ENCODE measurements around the gene FLNB.
"Not testable (repeated sequence)": the region's sequence is repeated elsewhere in the genome, so short reads cannot be mapped to it uniquely, and the experiment has no call there.

The FLNB gene

DNA sequence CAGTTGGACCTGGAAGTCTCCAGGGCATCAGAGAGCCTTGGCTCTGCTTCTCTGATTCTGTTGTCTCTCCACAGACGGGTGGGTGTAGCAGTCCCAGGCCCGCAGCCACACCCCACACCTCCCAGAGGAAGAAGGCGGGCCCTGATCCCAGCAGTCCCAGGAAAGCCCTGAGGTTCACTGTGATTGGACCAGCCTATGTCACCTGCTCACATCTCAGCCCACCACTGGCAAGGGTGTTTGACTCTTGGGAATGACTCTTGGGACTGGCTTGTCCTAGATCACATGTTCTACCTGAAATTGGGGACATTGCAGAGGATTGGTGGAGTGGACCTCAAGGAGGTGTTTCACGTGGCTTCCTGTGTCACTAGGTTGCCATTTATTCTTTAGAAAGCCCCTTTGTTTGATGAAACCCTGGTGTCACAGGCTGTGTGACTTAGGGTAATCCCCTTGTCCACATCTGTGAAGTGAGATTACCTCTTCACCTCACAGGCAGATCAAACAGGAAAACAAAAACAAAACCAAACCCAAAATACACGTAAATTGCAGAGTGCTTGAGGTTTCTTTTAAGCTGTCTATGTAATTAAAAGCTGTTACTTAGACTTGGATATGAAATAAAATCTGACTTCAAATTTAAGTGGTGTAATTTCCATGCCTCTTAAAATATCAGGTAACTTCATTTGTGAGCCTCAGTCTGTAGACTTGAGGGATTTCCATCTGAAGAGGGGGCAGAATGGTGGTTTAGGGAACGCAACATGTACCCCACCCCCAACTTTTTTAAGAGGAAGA is 26.7 kb downstream of the FLNB start:
- peak; percentile 54 for DNase-seq

DNA sequence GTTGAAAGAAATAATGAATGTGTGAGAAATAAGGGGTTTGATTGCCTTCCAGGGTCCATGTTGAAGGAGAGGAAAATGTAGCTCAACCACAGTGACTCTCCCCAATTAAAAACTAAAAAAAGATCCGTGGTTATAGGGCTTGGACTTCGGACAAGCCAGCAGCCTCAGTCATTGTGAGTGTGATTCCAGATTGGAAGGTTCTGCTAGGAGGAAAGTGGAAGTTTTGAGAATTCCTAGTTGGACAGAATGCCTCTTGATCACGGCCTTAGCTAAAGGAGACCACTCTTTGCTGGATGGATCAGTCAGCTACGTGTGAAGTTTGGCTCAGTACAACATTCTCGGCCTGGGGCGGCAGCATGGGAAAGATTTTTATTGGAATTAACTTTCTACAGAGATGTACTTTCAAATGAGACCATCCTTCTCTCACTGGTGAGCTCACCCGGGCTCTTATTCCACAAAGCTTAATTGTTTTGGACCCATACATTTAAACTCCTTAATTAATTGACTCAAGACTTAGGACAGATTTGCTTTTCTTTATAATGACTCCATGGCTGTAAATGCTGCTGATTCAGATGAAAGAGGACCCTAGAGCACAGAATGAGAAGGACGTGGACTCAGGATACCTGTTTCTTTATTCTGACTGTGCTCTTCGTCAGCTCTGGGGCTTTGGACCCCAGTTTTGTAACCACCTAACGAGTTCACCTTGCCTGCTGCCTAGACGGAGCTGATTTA is 27.5 kb downstream of the FLNB start:
- no peak for DNase-seq

- peak; percentile 0 for DNase-seq
Observed at GRCh38 chr3:58036293-58037032, 28.2 kb downstream of the FLNB start.

- no peak for DNase-seq
Observed at GRCh38 chr3:58037141-58037910, 29.1 kb downstream of the FLNB start.

DNA sequence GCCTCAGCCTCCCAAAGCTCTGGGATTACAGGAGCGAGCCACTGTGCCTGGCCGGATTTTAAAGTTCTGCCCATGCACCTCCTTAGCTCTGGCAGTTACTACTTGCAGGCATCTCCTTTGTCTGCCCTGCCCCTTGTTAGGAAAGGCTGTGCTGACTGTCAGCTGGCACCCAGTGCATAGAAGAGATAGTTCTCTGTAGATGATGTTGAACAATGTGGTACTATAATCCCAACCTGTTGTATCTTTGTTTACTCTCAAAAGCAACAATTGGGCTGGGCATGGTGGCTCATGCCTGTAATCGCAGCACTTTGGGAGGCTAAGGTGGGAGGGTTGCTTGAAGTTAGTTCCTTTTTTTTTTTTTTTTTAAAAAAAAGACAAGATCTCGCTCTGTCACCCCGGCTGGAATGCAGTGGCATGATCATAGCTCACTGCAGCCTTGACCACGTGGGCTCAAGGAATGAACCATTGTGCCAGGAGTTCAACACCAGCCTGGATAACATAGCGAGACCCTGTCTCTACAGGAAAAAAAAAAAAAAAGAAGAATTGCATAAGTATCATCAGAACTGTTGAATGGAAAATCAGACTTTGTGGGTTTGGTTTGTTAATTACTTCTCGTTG is 30.6 kb downstream of the FLNB start:
- peak; percentile 2 for DNase-seq

GRCh38 chr3:58039601-58040000 is 31.4 kb downstream of the FLNB start:
- DNase-seq, result no peak

DNA sequence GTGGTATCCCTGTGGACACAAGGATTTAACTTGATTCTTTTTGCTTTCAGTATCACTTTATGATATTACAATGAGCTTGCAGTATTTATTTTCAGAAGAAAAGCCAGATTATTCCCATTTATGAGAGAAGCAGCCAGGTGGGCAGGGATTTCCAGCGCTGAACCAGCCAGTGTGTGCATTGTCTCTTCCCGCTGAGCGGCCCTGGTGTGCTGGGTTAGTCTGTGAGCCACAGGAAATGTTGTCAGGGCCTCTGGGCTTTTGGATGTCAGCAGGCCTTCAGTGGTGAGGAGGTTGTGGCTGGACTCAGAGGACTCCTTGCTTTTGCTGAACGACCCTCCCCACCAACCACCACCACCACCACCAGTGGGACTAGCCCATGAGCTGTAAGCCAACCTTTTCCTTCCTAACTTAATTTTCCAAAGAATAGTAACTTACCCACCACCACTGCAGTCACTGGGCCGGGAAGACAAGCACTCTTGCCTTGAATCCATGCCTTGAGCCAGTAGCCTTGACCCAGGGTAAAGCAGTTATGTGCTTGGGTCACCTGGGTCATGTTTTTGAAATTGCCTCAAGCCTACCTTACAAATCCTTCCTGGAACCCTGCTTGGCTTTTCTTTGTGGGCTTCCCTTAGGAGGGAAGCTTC is 33.1 kb downstream of the FLNB start:
- DNase-seq, result peak; percentile 46

DNA sequence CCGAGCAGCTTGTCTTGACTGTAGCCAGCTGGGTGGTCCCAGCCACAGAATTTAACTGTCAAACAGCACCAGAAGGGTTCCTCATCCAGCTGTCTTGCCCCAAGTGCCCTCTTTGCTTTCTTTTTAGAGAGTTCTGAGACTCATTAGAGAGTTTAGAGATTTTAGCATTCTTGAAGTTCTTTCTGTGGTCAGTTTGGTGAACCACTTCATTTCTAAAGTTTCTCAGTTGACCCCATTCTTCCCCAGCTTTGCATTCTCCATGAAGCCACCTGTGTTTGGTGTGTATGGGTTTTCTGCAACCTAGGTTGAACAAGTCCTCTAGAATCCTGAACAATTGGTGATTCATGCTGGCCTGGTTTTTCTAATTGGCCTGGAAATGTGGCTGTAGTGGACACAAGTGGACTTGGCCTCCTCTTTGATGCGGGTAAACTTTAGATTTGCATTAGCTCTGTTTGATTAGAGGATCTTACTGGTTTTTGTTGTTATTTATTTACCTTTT is 33.7 kb downstream of the FLNB start:
- DNase-seq, result peak; percentile 30

DNA sequence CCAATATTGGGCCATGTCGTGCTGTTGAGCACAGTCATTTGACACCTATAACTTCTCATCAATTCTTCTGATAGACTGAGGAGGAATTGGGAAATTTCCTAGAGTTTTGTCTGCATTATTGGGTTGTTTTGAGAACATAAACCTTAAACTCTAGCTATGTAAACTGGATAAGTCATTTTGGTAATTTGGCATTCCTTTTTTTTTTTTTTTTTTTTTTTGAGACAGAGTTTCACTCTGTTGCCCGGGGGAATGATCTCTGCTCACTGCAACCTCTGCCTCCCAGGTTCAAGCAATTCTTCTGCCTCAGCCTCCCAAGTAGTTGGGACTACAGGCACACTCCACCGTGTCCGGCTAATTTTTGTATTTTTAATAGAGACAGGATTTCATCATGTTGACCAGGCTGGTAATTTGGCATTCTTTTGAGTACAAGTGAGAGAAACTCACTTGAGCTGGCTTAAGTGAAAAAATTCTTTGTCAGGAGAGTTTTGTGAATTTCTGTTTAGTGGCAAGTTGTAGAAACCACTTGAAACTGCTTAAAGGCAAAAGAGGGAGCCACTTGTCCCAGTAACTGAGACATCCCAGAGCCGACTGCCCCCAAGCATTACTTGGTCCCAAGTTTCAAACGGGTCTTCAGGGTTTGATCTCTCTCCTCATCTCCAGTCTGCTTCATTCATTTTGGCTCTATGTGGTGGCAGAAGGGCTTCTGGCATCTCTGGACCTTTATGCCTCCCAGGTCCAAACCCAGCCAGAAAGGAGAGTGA is 34.9 kb downstream of the FLNB start:
- no peak for DNase-seq

GRCh38 chr3:58043933-58044332 is 35.7 kb downstream of the FLNB start:
- DNase-seq, result peak; percentile 11

GRCh38 chr3:58044691-58045483 is 36.7 kb downstream of the FLNB start:
- DNase-seq, result no peak

DNA sequence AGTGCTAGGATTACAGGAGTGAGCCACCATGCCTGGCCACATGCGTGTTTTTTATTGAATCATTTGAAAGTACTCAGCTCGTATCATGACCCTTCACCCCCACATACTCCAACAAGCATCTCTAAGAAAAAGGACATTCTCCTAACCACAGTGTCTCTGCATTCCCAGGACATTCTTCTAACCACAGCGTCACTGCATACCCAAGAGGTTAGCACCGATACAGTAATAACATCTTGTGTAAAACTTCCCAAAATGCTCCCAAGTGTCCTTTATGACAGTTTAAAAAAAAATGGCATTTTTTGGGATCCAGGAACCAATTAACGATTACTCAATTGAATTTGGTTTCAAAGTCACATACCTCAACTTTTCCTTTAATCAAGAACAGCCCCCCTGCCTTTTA is 39.6 kb downstream of the FLNB start:
- no peak for DNase-seq

DNA sequence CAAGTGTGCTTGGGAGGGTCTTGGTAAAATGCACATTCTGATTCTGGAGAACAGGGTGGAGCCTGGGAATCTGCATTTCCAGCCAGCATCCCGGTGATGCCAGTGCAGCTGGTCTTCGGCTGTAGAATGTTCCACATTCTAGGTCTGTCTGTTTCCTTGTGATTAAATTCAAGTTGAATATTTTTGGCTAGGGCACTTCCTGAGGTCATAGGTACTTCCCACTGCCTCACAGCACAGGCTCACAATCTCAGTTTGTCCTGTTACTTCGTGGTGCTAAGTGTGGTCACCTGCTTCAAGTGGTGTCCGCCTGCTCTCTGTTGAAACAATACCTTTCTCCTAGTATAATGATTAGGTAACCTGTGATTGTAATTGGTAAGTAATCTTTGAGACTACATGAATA is 40.1 kb downstream of the FLNB start:
- peak; percentile 1 for DNase-seq

- DNase-seq, result peak; percentile 60
Observed at GRCh38 chr3:58049143-58049785, 41.0 kb downstream of the FLNB start.

- DNase-seq, result no peak
Observed at GRCh38 chr3:58051196-58051595, 43.0 kb downstream of the FLNB start.

- not testable (repeated sequence) for DNase-seq
Observed at GRCh38 chr3:58051658-58052261, 43.5 kb downstream of the FLNB start.

DNA sequence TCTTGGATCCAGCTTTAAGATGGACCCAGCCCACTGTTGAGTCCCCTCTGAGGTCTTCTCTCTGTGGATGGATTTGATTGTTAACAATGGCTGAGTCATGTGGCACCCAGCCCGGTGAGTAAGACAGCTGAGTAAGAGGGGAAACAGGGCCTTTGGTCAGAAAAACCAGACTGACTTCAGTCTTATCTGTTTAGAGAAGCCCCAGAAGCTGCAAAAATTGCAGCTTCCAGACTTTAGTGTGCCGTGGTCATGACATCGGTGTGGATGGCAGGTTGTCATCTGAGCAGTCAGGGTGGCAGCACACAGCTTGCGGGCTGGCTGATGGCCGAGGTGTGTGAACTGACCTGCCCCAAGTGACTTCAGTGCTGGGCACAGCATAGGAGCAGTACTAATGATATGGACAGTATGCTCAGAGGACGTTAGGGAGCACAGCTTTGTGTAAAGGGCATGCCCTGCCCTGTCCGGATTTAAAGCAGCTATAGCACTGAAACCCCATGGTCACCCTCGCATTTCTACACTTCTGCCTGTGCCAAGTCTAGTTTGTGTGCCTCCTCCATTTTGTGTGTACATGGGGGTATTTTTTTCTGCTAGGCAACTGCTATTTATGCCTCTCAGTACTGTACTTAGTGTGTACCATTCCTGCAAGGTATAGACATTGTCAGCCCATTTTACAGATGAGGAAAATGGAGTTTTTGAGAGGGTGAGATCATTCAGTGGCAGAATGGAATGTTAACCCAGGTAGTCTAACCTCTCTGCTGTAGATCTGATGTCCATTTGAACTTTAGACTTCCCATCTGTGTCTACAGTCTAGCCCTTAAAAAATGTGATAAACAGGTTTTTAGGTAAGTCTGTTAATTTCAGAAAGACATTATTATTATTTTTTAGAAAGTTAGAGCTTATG is 44.4 kb downstream of the FLNB start:
- peak; percentile 43 for DNase-seq

DNA sequence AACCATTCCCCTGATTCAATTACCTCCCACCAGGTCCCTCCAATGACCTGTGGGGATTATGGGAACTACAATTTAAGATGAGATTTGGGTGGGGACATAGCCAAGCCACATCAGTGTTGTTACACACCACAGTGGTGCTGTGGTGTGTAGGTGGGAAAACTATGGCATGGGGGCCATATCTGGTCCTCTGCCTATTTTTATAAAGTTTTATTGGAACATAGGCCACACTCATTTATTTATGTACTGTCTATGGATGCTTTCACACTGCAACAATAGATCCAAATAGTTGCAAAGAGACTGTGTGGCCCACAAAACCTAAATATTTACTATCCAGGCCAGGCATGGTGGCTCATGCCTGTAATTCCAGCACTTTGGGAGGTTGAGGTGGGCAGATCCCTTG is 46.4 kb downstream of the FLNB start:
- no peak for DNase-seq
